ENCODE data around the gene TEX36.
"Not testable (repeated sequence)": the region's sequence is repeated elsewhere in the genome, so short reads cannot be mapped to it uniquely, and the experiment has no call there.

Gene TEX36

GRCh38 chr10:125692196-125692595, 9.2 kb upstream of the TEX36 start:
- DNase-seq (ENCODE audit: low spot score): peak; percentile 60

DNA sequence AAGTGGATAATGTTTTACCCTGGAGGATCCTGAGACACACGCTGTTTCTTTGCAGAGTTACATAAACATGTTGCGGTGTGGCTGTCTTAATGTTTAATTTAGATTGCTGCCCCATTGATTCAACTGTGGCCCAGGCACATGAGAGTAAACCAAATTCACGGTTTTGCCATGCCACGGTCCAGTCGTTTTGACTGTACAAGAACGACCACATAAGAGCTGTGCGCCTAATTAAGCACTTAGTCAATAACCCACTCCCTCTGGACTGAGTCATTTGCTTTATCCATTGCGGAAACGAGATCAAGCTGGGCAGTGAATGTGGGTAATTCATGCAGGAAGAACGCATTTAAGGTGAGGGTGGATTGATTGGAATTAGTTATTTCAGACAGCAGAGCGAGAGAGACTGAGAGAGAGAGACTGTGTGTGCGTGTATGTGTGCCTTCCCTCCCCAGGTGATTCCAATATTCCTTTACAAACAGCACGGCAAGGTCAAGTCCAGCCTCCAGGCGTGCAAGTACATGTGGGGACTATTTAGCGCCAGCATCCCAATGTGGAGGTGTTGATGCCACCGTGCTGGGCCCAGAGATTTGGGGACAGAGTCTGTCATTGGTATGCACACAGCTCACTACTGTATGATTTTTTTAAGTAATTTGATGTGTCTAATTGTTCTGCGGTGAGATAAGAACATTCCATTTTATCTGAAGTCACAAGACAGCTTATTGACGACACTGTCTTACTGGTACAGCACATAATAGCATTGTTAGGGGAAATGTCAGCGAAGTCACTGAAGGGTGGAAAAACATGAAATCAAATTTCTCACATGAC, 8.4 kb upstream of the TEX36 start:
- DNase-seq (ENCODE audit: low spot score): no peak

GRCh38 chr10:125689955-125690569, 7.1 kb upstream of the TEX36 start:
- DNase-seq (ENCODE audit: low spot score): no peak

DNA sequence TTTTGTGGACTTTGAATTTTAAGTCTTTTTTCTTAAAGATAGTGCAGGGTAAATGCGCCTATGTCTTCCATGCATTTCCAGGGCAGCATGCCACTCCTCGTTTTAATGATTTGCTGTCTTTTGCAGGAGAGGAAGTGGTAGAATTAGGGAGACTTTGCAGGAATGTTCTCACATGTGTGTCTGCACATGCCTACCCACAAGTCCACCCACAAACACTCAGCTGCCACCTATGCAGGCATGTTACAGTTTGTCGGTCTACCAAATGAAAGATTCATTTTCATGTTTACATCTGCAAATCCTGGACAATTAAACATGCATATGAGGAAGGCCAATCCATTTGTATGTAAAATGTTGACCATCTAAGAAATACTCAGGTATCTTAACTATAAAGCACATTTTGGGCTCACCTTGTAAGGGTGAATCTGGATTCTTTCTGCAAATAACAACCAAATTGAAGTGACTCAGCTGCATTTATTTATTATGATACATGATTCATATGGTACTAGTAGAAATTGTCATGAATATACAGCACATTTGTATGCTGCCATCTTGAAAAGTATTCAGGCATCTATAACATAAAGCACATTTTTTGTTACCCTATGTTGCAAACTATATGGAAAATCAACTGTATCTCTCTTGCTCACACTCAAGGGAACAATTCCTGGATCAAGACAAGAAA, 4.7 kb upstream of the TEX36 start:
- DNase-seq (ENCODE audit: low spot score): no peak

DNA sequence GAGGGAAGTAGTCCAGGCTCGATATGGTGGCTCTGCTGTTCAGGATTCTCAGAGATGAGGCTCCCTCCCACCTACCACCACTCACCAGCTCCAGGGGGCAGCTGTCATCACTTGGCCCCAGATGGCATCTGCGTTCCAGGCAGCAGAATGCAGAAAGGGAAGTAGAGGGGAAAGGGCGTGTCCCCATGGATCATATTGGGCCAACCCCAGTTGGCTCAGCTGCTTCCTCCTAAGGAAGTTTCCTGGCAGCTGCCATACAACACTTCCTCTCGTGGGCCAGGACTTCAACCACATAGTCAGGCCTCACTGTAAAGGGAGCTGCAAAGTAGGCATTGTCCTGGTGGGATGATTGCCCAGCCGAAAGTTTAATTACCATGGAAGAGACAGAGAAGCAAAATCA, 1.6 kb upstream of the TEX36 start:
- DNase-seq (ENCODE audit: low spot score): no peak

GRCh38 chr10:125683821-125684220, 858 bp upstream of the TEX36 start:
- DNase-seq (ENCODE audit: low spot score): no peak

GRCh38 chr10:125679436-125679835, 3.5 kb downstream of the TEX36 start:
- DNase-seq (ENCODE audit: low spot score): no peak

DNA sequence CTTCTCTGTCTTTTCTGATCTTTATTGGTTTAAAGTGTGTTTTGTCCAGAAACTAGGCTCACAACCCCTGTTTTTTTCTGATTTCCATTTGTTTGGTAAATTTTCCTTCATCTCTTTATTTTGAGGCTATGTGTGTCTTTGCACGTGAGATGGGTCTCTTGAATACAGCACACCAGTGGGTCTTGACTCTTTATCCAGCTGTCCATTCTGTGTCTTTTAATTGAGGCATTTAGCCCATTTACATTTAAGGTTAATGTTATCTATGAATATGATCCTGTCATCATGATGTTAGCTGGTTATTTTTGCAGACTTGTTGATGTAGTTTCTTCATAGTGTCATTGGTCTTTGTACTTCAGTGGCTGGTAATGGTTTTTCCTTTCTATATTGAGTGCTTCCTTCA, 10.1 kb downstream of the TEX36 start:
- no peak for DNase-seq (ENCODE audit: low spot score)

- peak; percentile 22 for DNase-seq (ENCODE audit: low spot score)
These were observed 20.4 kb downstream of the TEX36 start for GRCh38 chr10:125662584-125662983.

DNA sequence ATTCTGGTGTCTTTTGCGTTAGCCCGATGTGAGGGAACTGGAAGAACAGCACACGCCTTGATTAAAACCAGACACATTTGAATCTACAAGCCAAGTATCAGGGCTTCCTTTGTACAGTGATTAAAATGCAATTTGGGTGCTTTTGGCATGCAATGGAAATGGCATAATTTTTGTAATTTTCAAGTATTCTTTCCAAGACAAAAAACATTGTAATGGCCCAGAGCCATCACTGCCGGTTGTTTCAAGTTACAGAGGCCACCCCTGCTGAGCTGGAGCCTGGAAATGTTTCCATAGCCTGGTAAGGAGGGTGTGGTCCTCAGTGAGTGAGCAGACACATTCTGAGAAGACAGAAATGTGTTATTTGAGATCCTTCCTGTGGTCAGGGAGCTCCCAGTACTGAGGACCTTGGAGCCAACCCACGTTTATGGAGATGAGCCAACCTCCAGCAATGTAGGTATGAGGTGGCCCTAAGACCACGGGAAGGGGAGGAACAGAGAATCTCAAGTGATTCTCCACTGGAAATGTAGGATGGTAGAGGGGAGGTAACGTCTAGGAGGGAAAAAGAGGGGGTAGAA, 20.9 kb downstream of the TEX36 start:
- DNase-seq (ENCODE audit: low spot score): peak; percentile 92

GRCh38 chr10:125661431-125661940, 21.5 kb downstream of the TEX36 start:
- no peak for DNase-seq (ENCODE audit: low spot score)

DNA sequence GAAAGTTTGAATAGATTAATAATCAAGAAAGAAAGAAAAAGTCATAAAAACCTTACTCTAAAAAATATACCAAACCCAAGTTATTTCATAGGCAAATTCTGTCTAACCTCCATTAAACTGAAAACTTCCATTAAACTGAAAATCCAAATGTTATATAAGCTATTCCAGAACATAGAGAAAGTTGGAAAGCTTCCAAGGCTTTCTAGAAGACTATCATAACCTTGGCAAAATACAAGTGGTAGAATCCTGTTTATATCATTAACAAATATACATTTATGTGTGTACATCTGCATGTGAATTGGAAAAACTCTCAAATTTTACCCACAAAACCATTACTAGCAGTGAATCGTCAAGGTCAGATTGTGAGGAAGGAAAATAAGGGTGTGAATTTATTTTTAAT, 23.9 kb downstream of the TEX36 start:
- no peak for DNase-seq (ENCODE audit: low spot score)

GRCh38 chr10:125656523-125656922, 26.4 kb downstream of the TEX36 start:
- DNase-seq (ENCODE audit: low spot score): no peak

DNA sequence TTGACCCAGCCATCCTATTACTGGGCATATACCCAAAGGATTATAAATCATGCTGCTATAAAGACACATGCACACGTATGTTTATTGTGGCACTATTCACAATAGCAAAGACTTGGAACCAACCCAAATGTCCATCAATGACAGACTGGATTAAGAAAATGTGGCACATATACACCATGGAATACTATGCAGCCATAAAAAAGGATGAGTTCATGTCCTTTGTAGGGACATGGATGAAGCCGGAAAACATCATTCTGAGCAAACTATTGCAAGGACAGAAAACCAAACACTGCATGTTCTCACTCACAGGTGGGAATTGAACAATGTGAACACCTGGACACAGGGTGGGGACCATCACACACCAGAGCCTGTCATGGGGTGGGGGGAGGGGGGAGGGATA, 29.9 kb downstream of the TEX36 start:
- not testable (repeated sequence) for DNase-seq (ENCODE audit: low spot score)

DNA sequence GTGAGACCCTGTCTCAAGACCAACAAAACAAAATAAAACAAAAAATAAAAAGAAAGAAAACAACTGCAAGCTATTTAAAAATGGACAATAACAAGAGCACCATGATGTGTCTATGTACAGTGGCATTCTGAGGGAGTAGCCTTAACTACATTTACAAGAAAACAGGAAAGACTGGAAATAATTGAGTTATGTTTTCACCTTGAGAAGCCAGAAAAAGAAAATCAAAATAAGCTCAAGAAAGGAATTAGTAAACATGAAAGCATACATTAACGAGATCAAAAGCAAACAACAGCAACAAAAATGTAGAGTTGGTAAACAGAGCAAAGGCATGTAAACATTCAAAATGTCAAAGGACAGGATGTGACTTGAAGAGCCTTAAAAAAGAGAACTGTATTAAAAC, 36.7 kb downstream of the TEX36 start:
- DNase-seq (ENCODE audit: low spot score): no peak

- no peak for DNase-seq (ENCODE audit: low spot score)
These were observed 41.6 kb downstream of the TEX36 start for GRCh38 chr10:125641398-125641797.

DNA sequence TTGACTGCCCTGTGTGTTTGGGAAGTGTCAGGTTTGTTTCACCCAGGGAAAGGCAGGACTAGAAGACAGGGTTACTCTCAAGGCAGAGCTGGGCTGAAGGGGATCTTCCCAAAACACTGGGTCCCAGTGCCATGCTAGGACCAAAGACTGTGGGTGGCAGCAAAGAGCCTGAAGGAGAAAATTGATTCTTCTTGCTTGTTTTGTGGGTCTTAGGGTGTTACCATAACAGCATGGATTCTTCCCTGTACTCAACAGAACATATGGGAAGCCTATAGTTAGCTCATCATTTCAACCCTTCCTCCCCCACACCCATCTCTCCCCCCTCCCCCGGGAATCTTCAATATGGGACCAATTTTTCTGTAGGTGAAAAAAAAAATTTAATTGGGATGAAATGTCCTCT, 42.3 kb downstream of the TEX36 start:
- DNase-seq (ENCODE audit: low spot score): no peak

DNA sequence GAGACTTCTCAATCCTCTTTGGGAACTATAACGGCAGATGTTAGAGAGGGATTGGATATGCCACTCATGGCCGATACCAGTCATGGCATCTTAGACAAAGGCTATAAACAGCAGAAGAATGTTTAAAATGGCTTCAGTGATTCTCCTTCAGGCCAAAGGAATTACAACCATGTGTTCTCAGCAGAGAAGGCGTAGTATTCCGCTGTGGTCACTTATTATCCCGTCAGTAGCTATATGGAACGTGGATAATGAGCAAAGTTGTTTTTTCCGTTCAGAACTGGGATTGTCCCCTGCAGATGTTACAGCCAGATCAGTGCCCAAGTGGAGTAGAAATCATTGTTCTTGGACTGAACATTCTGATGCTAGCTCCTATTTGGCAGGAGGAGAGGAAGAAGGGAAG, 43.1 kb downstream of the TEX36 start:
- DNase-seq (ENCODE audit: low spot score): peak; percentile 23

- DNase-seq (ENCODE audit: low spot score): no peak
These were observed 44.4 kb downstream of the TEX36 start for GRCh38 chr10:125638555-125638954.

DNA sequence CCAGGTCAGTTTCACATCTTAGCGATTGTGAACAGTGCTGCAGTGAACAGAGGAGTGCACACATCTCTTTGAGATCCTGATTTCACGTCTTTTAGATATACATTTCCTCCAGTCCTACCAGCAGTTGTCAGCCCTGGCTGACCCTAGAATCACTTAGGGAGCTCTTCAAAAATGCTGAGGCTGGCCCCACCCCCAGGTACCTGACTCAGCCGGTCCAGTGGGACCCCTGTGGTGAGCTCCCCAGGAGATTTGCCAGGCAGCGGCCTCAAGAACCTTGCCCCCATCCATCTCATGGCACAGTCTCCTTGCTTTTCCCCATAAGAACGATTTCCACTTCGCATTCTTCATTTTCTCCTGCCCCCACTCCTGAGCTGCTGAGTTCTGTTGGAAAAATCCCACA, 45.5 kb downstream of the TEX36 start:
- DNase-seq (ENCODE audit: low spot score): no peak

DNA sequence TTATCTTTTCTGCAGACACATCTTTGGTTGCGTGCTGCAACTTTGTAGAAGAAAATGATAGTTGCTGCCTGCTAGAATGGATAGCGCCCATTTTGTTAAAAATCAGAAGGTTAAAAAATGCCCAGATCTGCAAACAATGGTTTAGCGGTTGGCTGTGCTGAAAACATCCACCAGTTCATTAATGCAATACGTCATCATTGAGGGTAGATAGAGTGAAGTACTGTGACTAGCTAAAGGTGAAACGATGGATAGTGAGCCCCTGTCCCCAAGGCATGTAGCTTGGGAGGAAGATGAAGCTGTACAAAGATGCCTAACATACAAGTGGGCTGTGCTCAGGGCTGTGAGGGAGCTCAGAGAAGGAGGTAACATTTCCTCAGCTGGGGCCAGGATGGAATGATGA, 48.4 kb downstream of the TEX36 start:
- no peak for DNase-seq (ENCODE audit: low spot score)

DNA sequence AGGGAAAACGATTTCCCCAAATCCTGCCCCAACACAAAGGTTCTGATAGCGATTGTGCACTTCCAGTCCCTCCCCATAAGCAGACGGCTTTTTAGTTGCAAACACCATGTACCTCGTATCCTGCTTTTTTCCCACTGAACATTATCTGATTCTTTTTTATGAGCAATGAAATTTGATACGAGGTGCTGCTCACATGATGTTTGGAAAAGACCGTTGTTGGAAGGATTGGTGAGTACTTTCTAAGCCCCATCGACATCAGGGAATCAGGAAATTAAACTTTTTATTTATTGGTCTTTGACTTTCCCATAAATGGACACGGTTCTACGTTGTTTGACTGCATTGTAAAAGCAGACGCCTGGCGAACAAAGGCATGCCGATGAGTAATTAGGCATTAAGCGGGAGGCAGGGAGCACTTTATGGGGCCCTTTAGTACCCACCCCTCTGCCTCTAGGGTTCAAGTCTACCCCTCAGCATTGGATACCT, 49.4 kb downstream of the TEX36 start:
- DNase-seq (ENCODE audit: low spot score): no peak

GRCh38 chr10:125631806-125632205, 51.2 kb downstream of the TEX36 start:
- no peak for DNase-seq (ENCODE audit: low spot score)

Measured in AG08395 (cell line).